ENCODE measurements around the gene POLE4. TPM values are rescaled to one million over a fixed set of nuclear protein-coding genes. Genes with fewer than 3 reads are reported as not detected.

The POLE4 gene
- polyA plus RNA-seq, 3 donors, result 35.0 to 345 (median 304) TPM

DNA sequence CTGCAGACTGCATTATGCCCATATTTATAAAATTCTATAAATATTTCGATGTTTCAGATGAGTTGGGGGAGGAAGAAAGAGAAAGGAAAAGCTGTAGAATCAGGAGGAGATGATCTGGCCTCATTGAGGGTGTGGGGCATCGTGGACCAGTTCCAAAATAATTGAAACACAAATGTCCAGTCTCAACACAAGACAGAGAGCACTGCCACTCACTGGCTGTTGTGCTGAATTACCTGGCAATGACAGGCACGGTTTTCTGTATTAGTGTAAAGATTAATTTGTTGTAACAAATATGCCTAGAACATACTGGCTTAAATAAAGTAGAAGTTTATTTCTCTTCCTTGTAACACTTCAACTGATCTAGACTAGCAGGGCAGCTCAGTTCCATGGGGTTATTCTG is 24.1 kb downstream of the POLE4 start:
- H3K4me3 ChIP-seq (replicated peaks in 1 of 3; ENCODE audit: low read depth in 2 of 3, low read length in 3 of 3), result no peak overlapping the region
- no peaks in the 10 kb centered on the region for H3K36me3 ChIP-seq (replicated peaks in 1 of 2; ENCODE audit: control insufficient read depth in 1 of 2, insufficient read depth in 2 of 2, low read length in 2 of 2)
- H3K4me1 Mint-ChIP-seq, result peaks cover 9% of the 10 kb centered on the region
- H3K27me3 Mint-ChIP-seq (ENCODE audit: low read depth in 3 of 3), result peaks cover 0 to 4% (median 0%) of the 10 kb centered on the region in 3 donors
- no peak overlapping the region for H3K4me2 ChIP-seq (replicated peaks; ENCODE audit: extremely low read depth, low read length, poor library complexity, severe bottlenecking)
- H3K79me2 ChIP-seq (ENCODE audit: insufficient read depth, low read length), result no peaks in the 10 kb centered on the region
- H3K4me3 Mint-ChIP-seq, result no peak overlapping the region
- H3K27ac ChIP-seq (ENCODE audit: low read depth in 1 of 2, low read length in 2 of 2), result no peak overlapping the region
- no peaks in the 10 kb centered on the region for H3K9me3 ChIP-seq (replicated peaks in 1 of 2; ENCODE audit: control insufficient read depth in 1 of 2, insufficient read depth in 1 of 2, low read length in 2 of 2)
- H4K20me1 ChIP-seq (ENCODE audit: insufficient read depth, low read length), result no peaks in the 10 kb centered on the region
- no CpG with 5 or more reads among the region's 3 CpGs for WGBS (ENCODE audit: insufficient coverage)
- no peak overlapping the region for H3K27ac Mint-ChIP-seq
- peaks cover 7 to 11% of the 10 kb centered on the region in 2 donors for H3K4me1 ChIP-seq (ENCODE audit: control insufficient read depth in 1 of 2, insufficient read depth in 2 of 2, low read length in 2 of 2)
- H3K27me3 ChIP-seq (ENCODE audit: control insufficient read depth in 2 of 2, insufficient read depth in 2 of 2, low read length in 2 of 2), result no peaks in the 10 kb centered on the region
- H3K9ac ChIP-seq (ENCODE audit: insufficient read depth, low read length, poor library complexity, severe bottlenecking), result no peak overlapping the region
- no peak overlapping the region for H2AFZ ChIP-seq (ENCODE audit: insufficient read depth, low read depth, low read length, poor library complexity, severe bottlenecking)
- DNase-seq, result no peak
- H3K9me3 Mint-ChIP-seq, result peaks cover 0 to 2% (median 0%) of the 10 kb centered on the region in 7 donors
- TF ChIP-seq, protein P1, sequence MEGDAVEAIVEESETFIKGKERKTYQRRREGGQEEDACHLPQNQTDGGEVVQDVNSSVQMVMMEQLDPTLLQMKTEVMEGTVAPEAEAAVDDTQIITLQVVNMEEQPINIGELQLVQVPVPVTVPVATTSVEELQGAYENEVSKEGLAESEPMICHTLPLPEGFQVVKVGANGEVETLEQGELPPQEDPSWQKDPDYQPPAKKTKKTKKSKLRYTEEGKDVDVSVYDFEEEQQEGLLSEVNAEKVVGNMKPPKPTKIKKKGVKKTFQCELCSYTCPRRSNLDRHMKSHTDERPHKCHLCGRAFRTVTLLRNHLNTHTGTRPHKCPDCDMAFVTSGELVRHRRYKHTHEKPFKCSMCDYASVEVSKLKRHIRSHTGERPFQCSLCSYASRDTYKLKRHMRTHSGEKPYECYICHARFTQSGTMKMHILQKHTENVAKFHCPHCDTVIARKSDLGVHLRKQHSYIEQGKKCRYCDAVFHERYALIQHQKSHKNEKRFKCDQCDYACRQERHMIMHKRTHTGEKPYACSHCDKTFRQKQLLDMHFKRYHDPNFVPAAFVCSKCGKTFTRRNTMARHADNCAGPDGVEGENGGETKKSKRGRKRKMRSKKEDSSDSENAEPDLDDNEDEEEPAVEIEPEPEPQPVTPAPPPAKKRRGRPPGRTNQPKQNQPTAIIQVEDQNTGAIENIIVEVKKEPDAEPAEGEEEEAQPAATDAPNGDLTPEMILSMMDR (IDR thresholded peaks at IDR 0.05), result no peak
- intact Hi-C loops (cut with micrococcal nuclease), result no loop called here
- H3K36me3 Mint-ChIP-seq, result peaks cover 8 to 14% of the 10 kb centered on the region in 2 donors

DNA sequence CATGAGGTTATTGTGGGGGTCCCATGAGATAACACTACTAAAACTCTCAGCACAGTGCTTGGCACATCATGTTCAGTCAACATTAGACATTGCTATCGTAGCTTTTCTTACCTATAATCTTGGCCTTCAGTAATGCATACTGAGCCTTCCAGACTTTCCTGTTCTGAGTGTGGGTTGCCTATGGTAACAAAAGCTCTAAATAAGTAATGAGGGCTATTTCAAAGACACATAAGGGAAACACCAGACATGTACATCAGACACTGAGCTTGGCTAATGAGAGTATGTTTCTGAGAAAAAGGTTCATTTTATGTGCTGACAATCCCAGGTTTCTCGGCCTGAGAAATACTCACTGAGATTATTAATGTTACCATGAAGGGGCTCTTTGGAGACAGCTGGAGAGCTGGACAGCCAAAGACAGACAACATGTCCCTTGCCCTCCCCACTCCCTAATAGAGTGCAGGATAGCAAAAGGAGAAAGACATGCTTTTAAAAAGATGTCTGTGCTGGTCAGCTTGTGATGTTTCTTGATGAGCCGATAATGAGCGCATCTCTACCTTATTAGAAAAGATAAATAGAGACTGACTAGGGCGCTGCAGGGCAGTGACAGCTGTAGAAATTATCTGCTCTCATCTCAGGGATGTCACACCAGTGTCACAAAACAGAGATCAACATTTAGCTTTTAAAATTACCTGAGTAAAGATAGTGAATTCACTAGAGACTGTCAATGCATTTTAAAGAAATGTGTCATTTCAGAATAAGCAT is 25.4 kb downstream of the POLE4 start:
- no peaks in the 10 kb centered on the region for H3K36me3 ChIP-seq (replicated peaks in 1 of 2; ENCODE audit: control insufficient read depth in 1 of 2, insufficient read depth in 2 of 2, low read length in 2 of 2)
- no peak overlapping the region for H3K4me2 ChIP-seq (replicated peaks; ENCODE audit: extremely low read depth, low read length, poor library complexity, severe bottlenecking)
- no peaks in the 10 kb centered on the region for H3K79me2 ChIP-seq (ENCODE audit: insufficient read depth, low read length)
- no peak overlapping the region for H3K27ac Mint-ChIP-seq
- no peak overlapping the region for H2AFZ ChIP-seq (ENCODE audit: insufficient read depth, low read depth, low read length, poor library complexity, severe bottlenecking)
- peaks cover 0 to 4% (median 0%) of the 10 kb centered on the region in 3 donors for H3K27me3 Mint-ChIP-seq (ENCODE audit: low read depth in 3 of 3)
- no CpG with 5 or more reads among the region's 5 CpGs for WGBS (ENCODE audit: insufficient coverage)
- no peak overlapping the region for H3K4me3 Mint-ChIP-seq
- DNase-seq, result no peak
- no peaks in the 10 kb centered on the region for H3K9me3 ChIP-seq (replicated peaks in 1 of 2; ENCODE audit: control insufficient read depth in 1 of 2, insufficient read depth in 1 of 2, low read length in 2 of 2)
- H3K9me3 Mint-ChIP-seq, result peaks cover 0 to 3% (median 0%) of the 10 kb centered on the region in 7 donors
- peaks cover 9% of the 10 kb centered on the region for H3K4me1 Mint-ChIP-seq
- H3K27ac ChIP-seq (ENCODE audit: low read depth in 1 of 2, low read length in 2 of 2), result no peak overlapping the region
- peaks cover 6 to 11% of the 10 kb centered on the region in 2 donors for H3K36me3 Mint-ChIP-seq
- peaks cover 7 to 11% of the 10 kb centered on the region in 2 donors for H3K4me1 ChIP-seq (ENCODE audit: control insufficient read depth in 1 of 2, insufficient read depth in 2 of 2, low read length in 2 of 2)
- intact Hi-C loops (cut with micrococcal nuclease), result no loop called here
- H3K4me3 ChIP-seq (replicated peaks in 1 of 3; ENCODE audit: low read depth in 2 of 3, low read length in 3 of 3), result no peak overlapping the region
- no peaks in the 10 kb centered on the region for H3K27me3 ChIP-seq (ENCODE audit: control insufficient read depth in 2 of 2, insufficient read depth in 2 of 2, low read length in 2 of 2)
- no peaks in the 10 kb centered on the region for H4K20me1 ChIP-seq (ENCODE audit: insufficient read depth, low read length)
- H3K9ac ChIP-seq (ENCODE audit: insufficient read depth, low read length, poor library complexity, severe bottlenecking), result no peak overlapping the region
- TF ChIP-seq, protein P1 (IDR thresholded peaks at IDR 0.05), result no peak
